ENCODE data around the gene CYB5R4. TPM values are rescaled to one million over a fixed set of nuclear protein-coding genes. Genes with fewer than 3 reads are reported as not detected.
A peak's percentile ranks its signal among the peaks of the same experiment; 100 is the strongest.

Gene CYB5R4
- total and polyA plus RNA-seq, 10 of the 15 experiments (the other 5 are each of a cell fraction or from before 2014, with no cell fraction given), result 13.4 to 61.1 (median 27.5) TPM

DNA sequence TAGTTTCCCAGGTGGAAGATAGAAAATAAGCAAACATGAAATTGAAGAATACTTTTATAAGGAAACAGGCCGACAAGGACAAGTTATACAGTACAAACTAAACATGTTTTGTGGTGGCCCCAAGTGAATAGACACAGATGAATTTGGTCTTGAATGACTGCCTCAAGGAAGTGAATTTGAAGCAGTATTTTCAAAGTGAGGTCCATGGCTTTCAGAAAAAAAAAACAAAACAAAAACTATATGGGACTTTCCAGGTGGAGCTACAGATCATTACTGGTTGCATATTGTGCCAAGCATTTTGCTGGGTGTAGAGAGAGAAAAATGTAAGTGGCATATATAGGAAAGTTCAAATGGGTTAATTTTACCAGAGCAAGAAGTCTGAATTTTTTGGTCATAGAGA is 68.8 kb downstream of the CYB5R4 start:
- 50% methylated on average over 1 of the region's 1 CpG for WGBS (ENCODE audit: insufficient coverage, insufficient replicate concordance, low lambda C conversion rate, missing lambda C conversion rate)

More for the DNA sequence above, 68.8 kb downstream of the CYB5R4 start:
- H3K4me1 ChIP-seq (ENCODE audit: control insufficient read depth, insufficient read depth, low read length), result no peaks in the 10 kb centered on the region
- TF ChIP-seq ASH2L (IDR thresholded peaks at IDR 0.05; ENCODE audit: borderline replicate concordance, low read depth), result no peak
- TF ChIP-seq KLF5 (IDR thresholded peaks at IDR 0.05; ENCODE audit: partially characterized antibody), result no peak
- TF ChIP-seq CREM (IDR thresholded peaks at IDR 0.05; ENCODE audit: low read depth), result no peak
- TF ChIP-seq HDAC6 (IDR thresholded peaks at IDR 0.05; ENCODE audit: unreplicated experiment), result no peak
- TF ChIP-seq, protein P1, sequence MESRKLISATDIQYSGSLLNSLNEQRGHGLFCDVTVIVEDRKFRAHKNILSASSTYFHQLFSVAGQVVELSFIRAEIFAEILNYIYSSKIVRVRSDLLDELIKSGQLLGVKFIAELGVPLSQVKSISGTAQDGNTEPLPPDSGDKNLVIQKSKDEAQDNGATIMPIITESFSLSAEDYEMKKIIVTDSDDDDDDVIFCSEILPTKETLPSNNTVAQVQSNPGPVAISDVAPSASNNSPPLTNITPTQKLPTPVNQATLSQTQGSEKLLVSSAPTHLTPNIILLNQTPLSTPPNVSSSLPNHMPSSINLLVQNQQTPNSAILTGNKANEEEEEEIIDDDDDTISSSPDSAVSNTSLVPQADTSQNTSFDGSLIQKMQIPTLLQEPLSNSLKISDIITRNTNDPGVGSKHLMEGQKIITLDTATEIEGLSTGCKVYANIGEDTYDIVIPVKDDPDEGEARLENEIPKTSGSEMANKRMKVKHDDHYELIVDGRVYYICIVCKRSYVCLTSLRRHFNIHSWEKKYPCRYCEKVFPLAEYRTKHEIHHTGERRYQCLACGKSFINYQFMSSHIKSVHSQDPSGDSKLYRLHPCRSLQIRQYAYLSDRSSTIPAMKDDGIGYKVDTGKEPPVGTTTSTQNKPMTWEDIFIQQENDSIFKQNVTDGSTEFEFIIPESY (IDR thresholded peaks at IDR 0.05), result no peak
- TF ChIP-seq SUPT20H (IDR thresholded peaks at IDR 0.05; ENCODE audit: borderline replicate concordance, control insufficient read depth, low read depth, low read length), result no peak
- no peak for TF ChIP-seq BRCA1 (IDR thresholded peaks at IDR 0.05; ENCODE audit: low read depth, low read length)
- no peak for TF ChIP-seq SP1 (IDR thresholded peaks at IDR 0.05; ENCODE audit: low read depth, low read length)
- TF ChIP-seq PKNOX1 (IDR thresholded peaks at IDR 0.05), result no peak
- TF ChIP-seq JUND (IDR thresholded peaks at IDR 0.05; ENCODE audit: low read depth, low read length), result no peak
- TF ChIP-seq ZZZ3 (IDR thresholded peaks at IDR 0.05; ENCODE audit: control insufficient read depth, insufficient read length, low read depth), result no peak
- TF ChIP-seq, protein P2, sequence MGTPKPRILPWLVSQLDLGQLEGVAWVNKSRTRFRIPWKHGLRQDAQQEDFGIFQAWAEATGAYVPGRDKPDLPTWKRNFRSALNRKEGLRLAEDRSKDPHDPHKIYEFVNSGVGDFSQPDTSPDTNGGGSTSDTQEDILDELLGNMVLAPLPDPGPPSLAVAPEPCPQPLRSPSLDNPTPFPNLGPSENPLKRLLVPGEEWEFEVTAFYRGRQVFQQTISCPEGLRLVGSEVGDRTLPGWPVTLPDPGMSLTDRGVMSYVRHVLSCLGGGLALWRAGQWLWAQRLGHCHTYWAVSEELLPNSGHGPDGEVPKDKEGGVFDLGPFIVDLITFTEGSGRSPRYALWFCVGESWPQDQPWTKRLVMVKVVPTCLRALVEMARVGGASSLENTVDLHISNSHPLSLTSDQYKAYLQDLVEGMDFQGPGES (IDR thresholded peaks at IDR 0.05), result no peak
- no peak for TF ChIP-seq ZNF217 (IDR thresholded peaks at IDR 0.05)
- no peak for TF ChIP-seq ZBTB11 (CRISPR knock-in tag; IDR thresholded peaks at IDR 0.05)
- no peak for TF ChIP-seq EZH2 (IDR thresholded peaks at IDR 0.05; ENCODE audit: borderline replicate concordance, control insufficient read depth, low read depth, low read length)
- no TSS peak for BruUV-seq (replicated peaks)
- FAIRE-seq (no peak), DNase-seq (ENCODE audit: low read depth, low spot score) (peak; percentile 7), ATAC-seq (peak; percentile 61)
- peak overlapping the region; percentile 39; the same call in 1 of the 2 replicates for H3K27ac ChIP-seq (ENCODE audit: control insufficient read depth, insufficient read depth)
- no peaks in the 10 kb centered on the region for H4K20me1 ChIP-seq (ENCODE audit: control insufficient read depth, insufficient read depth)
- in situ Hi-C loops (cut with MboI) (no loop called here), intact Hi-C loops (cut with micrococcal nuclease; ENCODE audit: unreplicated experiment) (no loop called here)
- no peaks in the 10 kb centered on the region for H3K79me2 ChIP-seq (ENCODE audit: control insufficient read depth, insufficient read depth, low read length)
- no peaks in the 10 kb centered on the region for H3K27me3 ChIP-seq (replicated peaks in 1 of 2; ENCODE audit: control insufficient read depth in 2 of 2, insufficient read depth in 2 of 2, low read length in 1 of 2)
- H3K4me3 ChIP-seq, result no peak overlapping the region
- H3K4me2 ChIP-seq (ENCODE audit: control insufficient read depth, insufficient read depth), result no peak overlapping the region
- H3K36me3 ChIP-seq (ENCODE audit: control insufficient read depth in 2 of 2, insufficient read depth in 2 of 2, low read length in 1 of 2), result peaks cover 0 to 15% of the 10 kb centered on the region in 2 experiments; a peak in 3 of 4 replicates
- no peaks in the 10 kb centered on the region for H3K9me3 ChIP-seq (replicated peaks; ENCODE audit: control insufficient read depth, insufficient read depth, low read length)
- CTCF ChIA-PET, result interaction anchor here (1.0 kb wide), 1 partner anchor 293 kb away, joined by 3 read pairs; no protein-coding TSS in a partner anchor
- SMC1A ChIA-PET (ENCODE audit: uncharacterized antibody, unreplicated experiment), result interaction anchor here (1.0 to 1.3 kb wide), 6 partner anchors 10 to 219 kb away, joined by 3 to 4 read pairs (median 3); no protein-coding TSS in a partner anchor
- POLR2A ChIA-PET, result no interaction called here
- RAD21 ChIA-PET (ENCODE audit: unreplicated experiment), result no interaction called here
- no peak overlapping the region for H2AFZ ChIP-seq (ENCODE audit: control insufficient read depth, low read depth, low read length)
- no peak overlapping the region for H3K9ac ChIP-seq (ENCODE audit: control insufficient read depth, insufficient read depth, low read length)

Measured in GM12878 (cell line).